ENCODE data around the gene C6orf52.
A peak's percentile ranks its signal among the peaks of the same experiment; 100 is the strongest.

C6orf52 gene

DNA sequence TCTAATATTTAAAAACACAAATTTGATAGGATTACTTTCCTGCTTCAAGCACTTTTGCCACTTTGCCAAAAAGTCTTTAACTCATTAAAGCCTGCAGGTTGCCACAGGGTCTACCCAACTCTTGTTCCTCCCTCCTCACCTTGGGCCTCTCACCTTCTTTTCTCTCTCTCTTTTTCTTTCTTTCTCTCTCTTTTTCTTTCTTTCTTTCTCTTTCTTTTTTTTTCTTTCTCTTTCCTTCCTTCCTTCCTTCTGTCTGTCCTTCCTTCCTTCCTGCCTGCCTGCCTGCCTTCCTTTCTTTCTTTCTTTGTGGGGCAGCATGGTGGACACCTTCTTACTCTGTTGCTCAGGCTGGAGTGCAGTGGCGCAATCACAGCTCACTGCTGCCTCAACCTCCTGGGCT, 50.2 kb downstream of the C6orf52 start:
- no peak for DNase-seq (ENCODE audit: low read depth)

DNA sequence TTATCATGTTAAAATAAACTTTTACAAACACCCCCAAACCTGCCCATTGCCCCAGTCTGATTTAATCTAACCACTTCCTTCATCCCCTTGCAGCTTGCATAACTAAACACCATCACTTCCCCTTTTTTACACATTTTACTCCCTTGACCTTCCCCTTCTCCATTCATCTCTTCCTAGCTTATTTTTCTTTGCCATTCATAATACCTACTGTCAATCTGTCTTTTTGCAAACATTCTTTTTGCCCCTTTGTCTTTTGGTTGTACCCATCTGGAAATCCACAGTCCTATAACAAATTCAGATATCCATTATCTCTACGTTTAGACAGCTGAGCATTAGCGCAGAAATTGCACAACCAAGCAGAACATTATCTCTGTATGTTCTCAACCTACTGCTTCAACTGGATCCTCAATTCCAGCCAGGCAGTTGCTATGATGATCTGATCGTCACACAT, 51.2 kb downstream of the C6orf52 start:
- peak; percentile 32 for DNase-seq (ENCODE audit: low read depth)

- no peak for DNase-seq (ENCODE audit: low read depth)
Measured at GRCh38 chr6:10641528-10641927, 52.9 kb downstream of the C6orf52 start.

GRCh38 chr6:10640412-10640811, 54.0 kb downstream of the C6orf52 start:
- peak; percentile 76 for DNase-seq (ENCODE audit: low read depth)

GRCh38 chr6:10633216-10633615, 61.2 kb downstream of the C6orf52 start:
- DNase-seq (ENCODE audit: low read depth), result no peak

- DNase-seq (ENCODE audit: low read depth), result no peak
Measured at GRCh38 chr6:10630178-10630577, 64.2 kb downstream of the C6orf52 start.

GRCh38 chr6:10627800-10628199, 66.6 kb downstream of the C6orf52 start:
- no peak for DNase-seq (ENCODE audit: low read depth)

DNA sequence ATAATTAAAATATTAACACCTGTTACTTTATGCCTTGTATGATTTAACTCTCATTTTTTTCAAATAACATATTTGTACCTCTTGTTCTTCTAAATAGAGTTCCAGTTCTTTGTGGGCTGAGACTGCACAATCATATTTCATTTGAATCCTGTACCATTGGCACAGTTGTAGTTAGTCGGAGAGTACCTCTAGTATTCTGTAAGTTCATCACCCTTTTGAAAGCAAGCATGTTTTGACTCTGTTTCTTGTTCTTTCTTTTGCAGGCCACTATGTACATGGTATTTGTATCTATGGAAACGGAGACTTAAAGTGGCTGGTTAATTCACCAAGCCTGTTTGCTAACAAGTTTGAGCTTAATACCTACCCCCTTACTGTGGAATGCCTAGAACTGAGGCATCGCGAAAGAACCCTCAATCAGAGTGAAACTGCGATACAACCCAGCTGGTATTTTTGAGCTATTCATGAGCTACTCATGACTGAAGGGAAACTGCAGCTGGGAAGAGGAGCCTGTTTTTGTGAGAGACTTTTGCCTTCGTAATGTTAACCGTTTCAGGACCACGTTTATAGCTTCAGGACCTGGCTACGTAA, 68.2 kb downstream of the C6orf52 start:
- no peak for DNase-seq (ENCODE audit: low read depth)

DNA sequence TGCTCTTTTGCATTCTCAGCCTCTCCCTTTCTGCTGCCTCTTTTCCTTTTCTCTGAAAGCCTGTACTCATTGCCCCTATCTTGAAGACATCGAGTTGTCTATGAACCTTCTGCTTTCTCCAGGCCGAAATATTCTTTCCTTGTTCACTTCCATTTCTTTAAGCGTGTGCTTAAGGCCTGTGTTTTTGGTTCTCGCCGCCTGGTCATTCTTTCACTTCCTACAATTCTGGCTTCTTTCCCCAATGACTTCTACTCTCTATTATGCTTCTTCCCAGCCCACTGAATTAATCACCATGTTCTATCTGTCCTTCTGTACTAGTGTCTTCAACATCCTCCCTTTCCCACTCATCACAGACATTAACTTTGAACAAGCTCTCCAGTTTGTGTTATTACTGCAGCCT, 69.6 kb downstream of the C6orf52 start:
- DNase-seq (ENCODE audit: low read depth), result no peak

DNA sequence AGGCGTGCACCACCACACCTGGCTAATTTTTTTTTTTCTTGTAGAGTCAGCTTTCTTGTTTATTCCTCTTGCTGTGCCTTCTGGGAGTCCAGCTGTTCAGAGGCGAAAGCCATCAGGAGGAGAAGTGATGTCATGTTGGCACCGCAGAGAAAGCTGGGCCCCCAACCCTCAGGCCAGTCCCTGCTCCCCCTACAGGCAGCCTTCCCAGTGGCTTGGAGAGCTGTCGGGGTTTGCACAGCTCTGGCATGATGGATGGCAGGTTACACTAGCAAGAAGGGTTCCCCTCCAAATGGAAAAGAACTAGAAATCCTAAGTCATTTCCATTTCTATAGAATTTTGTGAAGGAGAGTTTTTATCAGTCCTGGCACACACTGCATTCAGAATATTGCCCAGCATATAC, 72.6 kb downstream of the C6orf52 start:
- no peak for DNase-seq (ENCODE audit: low read depth)
